Right lobe of liver (tissue), 6 donors: ENCODE data around the gene EPHA3. TPM values are rescaled to one million over a fixed set of nuclear protein-coding genes. Genes with fewer than 3 reads are reported as not detected.

Source experiments
- ATAC-seq, 4 donors: fragments of 200-7000 bp; cut with Tn5 transposase; one replicate each; pipeline ENCODE4 v1.9.1; 2020; ENCODE audit warnings: mild to moderate bottlenecking in 4 of 4, moderate library complexity in 4 of 4
- DNase-seq, 3 donors: peaks; one replicate each; pipeline ENCODE4 v3.0.0-alpha.2; 2020
- H3K27ac ChIP-seq, 3 donors: fragments of 200-600 bp; one replicate each; pipeline ENCODE4 v1.8.0; 2022
- H3K27me3 ChIP-seq, 2 donors: fragments of 200-600 bp; one replicate each; pipeline ENCODE4 v1.8.0; 2022
- H3K36me3 ChIP-seq, 4 donors: fragments of 200-600 bp; sonication (generic) in 1 of 4; one replicate each; pipeline versions ENCODE4 v1.5.1 to v1.8.0; 2017 to 2022; ENCODE audit warnings: control low read depth in 1 of 4
- H3K4me1 ChIP-seq, 4 donors: fragments of 200-600 bp; sonication (generic) in 1 of 4; one replicate each; pipeline versions ENCODE4 v1.5.1 to v1.8.0; 2017 to 2022; ENCODE audit warnings: control low read depth in 1 of 4
- H3K4me3 ChIP-seq, 3 donors: fragments of 200-600 bp; one replicate each; pipeline ENCODE4 v1.8.0; 2022
- H3K9me3 ChIP-seq, 4 donors: fragments of 200-600 bp; sonication (generic) in 1 of 4; one replicate each; pipeline versions ENCODE4 v1.5.1 to v1.8.0; 2017 to 2022; ENCODE audit warnings: control low read depth in 1 of 4
- CTCF ChIP-seq, 4 donors: fragments of 200-600 bp in 3 of 4; fragments of 450-650 bp in 1 of 4; IDR thresholded peaks; one replicate each; pipeline versions ENCODE4 v1.5.1 to v1.8.0; 2016 to 2022; ENCODE audit warnings: antibody characterized with exemption in 4 of 4, mild to moderate bottlenecking in 2 of 4
- POLR2A ChIP-seq: fragments of 450-650 bp; IDR thresholded peaks from one replicate; pipeline ENCODE4 v1.6.1; 2017; ENCODE audit warnings: antibody characterized with exemption, mild to moderate bottlenecking
- WGBS: methylation state at CpG from one replicate; pipeline ENCODE4 v1.1.6; 2018; ENCODE audit warnings: low coverage, low lambda C conversion rate; ENCODE audit not compliant: insufficient coverage; ENCODE audit errors: missing lambda C conversion rate; 5-methylcytosine and 5-hydroxymethylcytosine counted together
- intact Hi-C, 2 donors: fragments of 100-400 bp; cut with DNase I; formaldehyde crosslinking; loops; one replicate each; pipeline versions ENCODE4 v1.11.2 to v1.14.1; 2022
- total RNA-seq, 6 experiments: library from RNA; depleted of rRNA in 2 of 6; stranded (reverse); fragments of >200 nt in 2 of 6; fragmentation: NEBNext Ultra II Directional in 3 of 6; extraction: Animal tissue kit (Norgen Biotek cat#: 25700) in 3 of 6; gene quantifications; one replicate each; pipeline versions ENCODE4 v1.1.0 to v1.2.4, GENCODE V29; 2016 to 2023
- donor health status: DM: no; HTN: yes; CAD: no.
- donor health status: DM: no; HTN: no; CAD: no.
- donor health status: DM: no; HTN: no; CAD: no.
- donor health status: DM: no; HTN: yes; CAD: no.
- donor health status: DM: no; HTN: yes; CAD: no.

Gene EPHA3
- total RNA-seq, 6 experiments from 2014 or later: 0.95 to 2.9 (median 1.5) TPM

- intact Hi-C loops: no loop called here
Measured at GRCh38 chr3:89217148-89217685, 109.8 kb downstream of the EPHA3 start.

GRCh38 chr3:89221924-89222323, 114.5 kb downstream of the EPHA3 start:
- no peak for ATAC-seq
- intact Hi-C loops: no loop called here
- Histone ChIP-seq H3K9me3 (no peaks in the 10 kb centered on the region), H3K27ac (no peak overlapping the region), H3K4me3 (no peak overlapping the region), H3K27me3 (no peaks in the 10 kb centered on the region), H3K36me3 (no peaks in the 10 kb centered on the region), H3K4me1 (no peaks in the 10 kb centered on the region)
- WGBS: 31% methylated on average over 1 of the region's 1 CpG
- no peak for DNase-seq
- TF ChIP-seq POLR2A (no peak), CTCF (IDR thresholded peaks at IDR 0.05) (no peak)

More at GRCh38 chr3:89217148-89217685, 109.8 kb downstream of the EPHA3 start:
- no peak overlapping the region for H3K27ac ChIP-seq
- 40% methylated on average over 6 of the region's 6 CpGs for WGBS
- no peaks in the 10 kb centered on the region for H3K27me3 ChIP-seq
- ATAC-seq (no peak), DNase-seq (no peak)
- TF ChIP-seq POLR2A (no peak), CTCF (IDR thresholded peaks at IDR 0.05) (no peak)
- H3K4me1 ChIP-seq: no peaks in the 10 kb centered on the region
- H3K9me3 ChIP-seq: peaks cover 0 to 2% (median 0%) of the 10 kb centered on the region in 4 donors
- H3K4me3 ChIP-seq: no peak overlapping the region
- no peaks in the 10 kb centered on the region for H3K36me3 ChIP-seq

GRCh38 chr3:89223188-89223587, 115.8 kb downstream of the EPHA3 start:
- 35% methylated on average over 6 of the region's 6 CpGs for WGBS
- Histone ChIP-seq H3K27ac (no peak overlapping the region), H3K4me3 (no peak overlapping the region), H3K36me3 (no peaks in the 10 kb centered on the region), H3K4me1 (no peaks in the 10 kb centered on the region), H3K9me3 (no peaks in the 10 kb centered on the region), H3K27me3 (no peaks in the 10 kb centered on the region)
- TF ChIP-seq CTCF (IDR thresholded peaks at IDR 0.05) (no peak), POLR2A (no peak)
- DNase-seq: no peak
- intact Hi-C loops: no loop called here
- no peak for ATAC-seq

- Histone ChIP-seq H3K4me1 (no peaks in the 10 kb centered on the region), H3K27ac (no peak overlapping the region), H3K36me3 (no peaks in the 10 kb centered on the region), H3K27me3 (no peaks in the 10 kb centered on the region), H3K9me3 (no peaks in the 10 kb centered on the region), H3K4me3 (no peak overlapping the region)
- no peak for TF ChIP-seq POLR2A
- no peak for TF ChIP-seq CTCF (IDR thresholded peaks at IDR 0.05)
- DNase-seq: no peak
- WGBS: 57% methylated on average over 5 of the region's 5 CpGs
- intact Hi-C loops: no loop called here
- ATAC-seq: no peak
Measured at GRCh38 chr3:89227218-89227617, 119.8 kb downstream of the EPHA3 start.

GRCh38 chr3:89227634-89228033, 120.2 kb downstream of the EPHA3 start:
- no peak for DNase-seq
- WGBS: 22% methylated on average over 2 of the region's 2 CpGs
- Histone ChIP-seq H3K4me1 (no peaks in the 10 kb centered on the region), H3K36me3 (no peaks in the 10 kb centered on the region), H3K27ac (no peak overlapping the region), H3K27me3 (no peaks in the 10 kb centered on the region), H3K9me3 (no peaks in the 10 kb centered on the region), H3K4me3 (no peak overlapping the region)
- intact Hi-C loops: no loop called here
- no peak for ATAC-seq
- TF ChIP-seq CTCF (IDR thresholded peaks at IDR 0.05) (no peak), POLR2A (no peak)
